Measurements from ENCODE around the gene PDCD10.

Gene PDCD10

DNA sequence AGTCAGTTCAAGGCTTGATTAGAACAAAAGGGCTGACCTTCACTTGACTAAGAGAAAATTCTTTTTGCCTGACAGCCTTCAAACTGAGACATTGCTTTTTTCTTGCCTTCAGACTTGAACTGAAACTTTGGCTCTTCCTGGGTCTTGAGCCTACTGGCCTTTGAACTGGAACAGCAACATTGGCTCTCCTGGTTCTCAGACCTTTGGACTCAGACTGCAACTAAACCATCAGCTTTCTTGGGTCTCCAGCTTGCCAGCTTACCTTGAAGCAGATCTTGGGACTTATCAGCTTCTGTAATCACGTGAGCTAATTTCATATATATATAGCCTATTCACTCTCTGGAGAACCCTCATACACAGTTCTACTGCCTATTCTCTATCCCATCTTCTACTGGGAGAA is 61.5 kb downstream of the PDCD10 start:
- DNase-seq (ENCODE audit: low read depth), result no peak

DNA sequence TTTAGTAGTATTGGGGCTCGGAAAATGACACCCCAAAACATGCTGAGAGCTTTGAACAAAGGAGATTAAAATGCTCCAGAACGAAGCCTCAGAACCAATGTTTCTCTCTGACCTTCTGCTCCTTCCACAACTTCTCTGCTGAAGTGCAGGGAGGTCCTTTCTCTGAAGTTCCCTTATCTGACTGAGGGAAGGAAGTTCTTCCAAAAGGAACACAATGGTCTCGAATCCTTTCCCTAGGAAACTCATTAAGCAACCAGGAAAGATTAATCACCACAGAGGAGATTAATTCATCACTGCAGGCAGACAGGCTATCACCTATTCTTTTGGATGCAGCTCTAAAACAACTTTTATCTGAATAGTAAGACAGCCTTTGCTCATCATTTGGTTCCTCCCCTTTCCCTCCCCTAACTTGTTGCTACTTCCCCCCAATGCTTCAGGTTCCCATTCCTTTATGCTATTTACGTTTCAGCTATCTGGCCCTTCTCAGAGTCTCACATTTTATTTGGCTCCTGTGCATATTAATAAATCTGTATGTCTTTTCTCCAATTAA is 62.7 kb downstream of the PDCD10 start:
- DNase-seq (ENCODE audit: low read depth), result no peak

GRCh38 chr3:167669699-167670098 is 65.0 kb downstream of the PDCD10 start:
- no peak for DNase-seq (ENCODE audit: low read depth)

DNA sequence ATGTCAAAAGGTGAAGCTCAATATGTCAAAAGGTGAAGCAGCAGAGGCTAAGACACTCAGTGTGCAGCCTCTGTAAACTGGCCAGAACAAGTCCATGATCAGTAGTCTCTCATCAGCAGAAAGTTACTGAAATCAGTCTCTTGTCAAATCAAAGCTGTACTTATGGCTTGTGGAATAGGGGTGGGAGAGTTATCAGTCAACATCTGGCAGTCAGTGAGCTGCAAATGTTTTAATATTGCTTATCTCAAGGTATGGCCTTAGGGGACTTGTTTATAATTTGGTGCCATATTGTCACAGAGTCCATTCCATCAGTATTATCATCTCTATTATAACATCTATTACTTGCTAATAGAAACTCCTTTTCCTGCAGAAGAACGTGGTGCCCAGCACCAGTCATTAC is 66.0 kb downstream of the PDCD10 start:
- DNase-seq (ENCODE audit: low read depth), result no peak

- no peak for DNase-seq (ENCODE audit: low read depth)
Measured at GRCh38 chr3:167666563-167666962, 68.1 kb downstream of the PDCD10 start.

DNA sequence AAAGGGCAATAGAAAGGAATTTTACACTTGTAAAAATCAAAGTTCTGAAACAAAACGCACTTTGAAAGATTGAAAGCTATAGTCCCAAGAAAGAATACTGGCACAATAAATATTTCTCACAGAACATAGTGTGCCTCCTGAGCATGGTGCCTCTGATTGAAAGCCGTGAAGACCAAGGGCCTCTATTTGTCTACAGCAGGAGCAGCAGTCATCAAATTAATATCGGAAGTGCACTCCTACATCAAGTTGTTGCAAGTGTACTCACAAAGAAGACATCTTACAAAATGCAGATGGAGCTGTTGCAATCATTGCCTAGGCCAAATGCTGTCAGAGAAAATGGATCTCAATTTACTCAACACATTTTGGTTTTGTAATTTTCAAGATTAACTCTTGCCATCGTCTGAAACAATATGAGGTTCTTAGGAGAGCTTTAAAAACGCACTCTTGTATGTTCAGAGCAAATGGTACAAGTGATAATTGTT is 71.7 kb downstream of the PDCD10 start:
- no peak for DNase-seq (ENCODE audit: low read depth)

DNA sequence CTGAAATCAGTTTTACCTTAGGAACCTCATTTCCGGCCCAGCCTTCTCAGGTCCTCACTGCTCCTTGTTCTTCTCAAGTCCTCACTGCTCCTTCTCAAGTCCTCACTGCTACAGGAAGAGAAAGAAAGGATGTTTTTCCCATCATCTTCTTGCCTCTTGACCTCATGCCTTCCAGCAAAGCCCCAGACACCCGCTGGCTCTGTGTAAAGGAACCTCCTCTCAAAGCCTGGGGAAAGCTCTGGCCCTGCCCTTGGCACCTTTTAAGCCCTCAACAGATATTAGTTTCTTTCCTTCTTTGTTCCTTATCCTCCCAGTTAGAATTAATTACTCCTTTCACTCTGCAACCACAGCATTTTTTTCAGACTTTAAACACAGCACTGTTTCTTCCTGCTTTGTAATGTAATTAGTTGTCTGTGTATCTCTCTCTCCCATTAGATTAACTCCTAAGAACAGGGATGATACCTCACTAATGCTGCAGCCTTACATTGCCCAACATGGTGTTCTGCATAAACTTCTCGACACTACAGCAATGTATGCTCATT is 76.9 kb downstream of the PDCD10 start:
- no peak for DNase-seq (ENCODE audit: low read depth)

DNA sequence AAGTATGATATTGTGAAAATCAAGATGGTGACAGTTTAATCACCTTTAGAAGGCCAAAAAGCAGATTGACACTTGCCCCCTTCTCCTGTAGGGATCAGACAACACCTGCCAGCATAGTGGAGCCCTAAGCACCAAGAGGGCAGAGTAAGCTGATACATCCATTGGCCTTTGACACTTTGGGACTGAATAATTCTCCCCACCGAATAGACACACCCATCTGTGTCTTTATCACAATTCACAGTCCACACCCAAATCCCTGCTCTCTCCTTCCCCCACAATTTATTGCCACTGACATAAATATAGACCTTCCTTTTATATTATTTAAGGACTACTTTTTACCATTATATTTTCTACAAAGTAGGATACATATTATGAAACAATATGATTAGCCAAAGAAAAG is 77.9 kb downstream of the PDCD10 start:
- no peak for DNase-seq (ENCODE audit: low read depth)

DNA sequence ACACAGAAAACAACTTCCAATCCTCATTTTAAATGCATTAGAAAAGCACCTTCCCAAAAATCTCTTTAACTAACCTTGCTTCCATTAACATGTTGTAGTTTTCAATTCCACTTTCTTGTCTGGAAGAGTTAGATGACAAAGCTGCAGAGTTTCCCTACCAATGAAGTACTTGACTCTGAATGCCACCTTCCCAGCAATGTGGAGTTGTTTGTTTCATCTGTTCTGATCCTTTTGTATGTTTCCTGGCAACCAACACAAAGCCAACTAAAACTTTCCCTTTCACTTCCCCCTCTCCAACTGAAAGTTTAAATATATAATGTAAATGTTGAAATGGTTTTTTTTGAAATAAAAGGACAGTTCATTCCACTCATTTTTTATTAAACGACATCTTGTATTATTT is 80.9 kb downstream of the PDCD10 start, which contains the start of gene WDR49:
Gene WDR49, minus strand, starts transcription at position 183 of the 400 bp plus-strand sequence. CDS start 517 bp downstream, outside the sequence.
- peak; percentile 1 for DNase-seq (ENCODE audit: low read depth)

- no peak for DNase-seq (ENCODE audit: low read depth)
Measured at GRCh38 chr3:167653155-167653554, 81.5 kb downstream of the PDCD10 start.

DNA sequence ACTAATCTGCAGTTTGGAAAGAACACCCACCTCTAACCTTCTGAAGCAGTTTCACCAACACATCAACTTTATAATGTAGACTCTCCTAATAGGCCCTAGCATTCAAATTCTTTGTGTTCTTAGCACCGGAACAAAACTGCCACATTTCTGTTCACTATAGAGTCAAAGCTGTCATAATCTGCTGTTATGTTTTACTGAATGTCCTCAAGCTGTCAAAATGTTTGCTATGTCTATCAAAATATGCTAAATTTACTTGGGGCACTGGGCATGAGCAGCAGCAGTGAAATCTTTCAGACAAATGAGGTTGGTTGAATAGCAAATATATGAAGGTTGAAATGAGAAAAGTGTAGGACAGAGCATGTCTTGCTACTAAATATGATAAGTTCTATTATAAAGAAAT is 82.9 kb downstream of the PDCD10 start:
- no peak for DNase-seq (ENCODE audit: low read depth)

DNA sequence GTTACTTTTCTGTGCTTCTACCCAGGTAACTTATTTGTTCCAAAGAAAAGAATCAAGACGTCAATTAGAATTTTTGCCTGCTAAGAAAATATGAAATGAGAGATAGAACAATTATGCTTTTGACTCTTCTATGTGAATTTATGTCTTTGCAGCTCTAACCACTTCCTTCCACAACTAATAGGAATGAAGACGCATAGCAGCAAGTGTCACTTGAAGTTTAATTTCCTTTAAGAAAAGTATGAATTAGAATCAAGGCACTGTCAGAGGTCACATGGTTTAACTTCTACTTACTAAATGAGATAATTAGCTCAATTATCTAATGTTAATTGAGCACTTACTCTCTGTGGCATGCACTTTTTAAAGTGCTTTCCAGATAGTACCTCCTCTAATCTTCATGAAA is 84.2 kb downstream of the PDCD10 start:
- DNase-seq (ENCODE audit: low read depth), result no peak

GRCh38 chr3:167649746-167650145 is 84.9 kb downstream of the PDCD10 start:
- no peak for DNase-seq (ENCODE audit: low read depth)

DNA sequence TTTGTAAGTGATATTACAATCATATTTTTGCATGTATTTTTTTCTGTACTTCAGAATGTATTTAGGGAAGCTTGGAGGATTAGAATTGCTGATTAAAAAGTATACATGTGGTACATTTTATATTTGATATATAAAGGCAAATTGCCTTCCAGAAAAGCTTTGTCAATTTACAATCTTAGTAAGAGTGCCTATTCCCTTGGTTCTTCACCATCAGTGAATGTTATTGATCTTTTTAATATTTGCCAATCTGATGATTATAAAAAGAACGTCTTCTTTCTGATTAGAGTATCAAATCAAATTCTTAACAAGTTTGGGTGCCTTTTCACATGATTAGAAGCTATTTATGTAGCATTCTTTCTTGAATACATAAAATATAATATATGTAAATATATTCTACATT is 90.1 kb downstream of the PDCD10 start:
- DNase-seq (ENCODE audit: low read depth), result no peak
